ENCODE measurements around the gene GLDN.

- TF ChIP-seq CTCF (IDR thresholded peaks at IDR 0.05) (no peak), MAX (IDR thresholded peaks at IDR 0.05; ENCODE audit: low read depth) (no peak)
These were observed 37.9 kb downstream of the GLDN start for GRCh38 chr15:51379390-51379789.

Data from SK-N-SH (cell line).